Measurements from ENCODE around the gene RYR3.

GRCh38 chr15:33910741-33911140, 600.0 kb downstream of the RYR3 start:
- TF ChIP-seq, protein P1, sequence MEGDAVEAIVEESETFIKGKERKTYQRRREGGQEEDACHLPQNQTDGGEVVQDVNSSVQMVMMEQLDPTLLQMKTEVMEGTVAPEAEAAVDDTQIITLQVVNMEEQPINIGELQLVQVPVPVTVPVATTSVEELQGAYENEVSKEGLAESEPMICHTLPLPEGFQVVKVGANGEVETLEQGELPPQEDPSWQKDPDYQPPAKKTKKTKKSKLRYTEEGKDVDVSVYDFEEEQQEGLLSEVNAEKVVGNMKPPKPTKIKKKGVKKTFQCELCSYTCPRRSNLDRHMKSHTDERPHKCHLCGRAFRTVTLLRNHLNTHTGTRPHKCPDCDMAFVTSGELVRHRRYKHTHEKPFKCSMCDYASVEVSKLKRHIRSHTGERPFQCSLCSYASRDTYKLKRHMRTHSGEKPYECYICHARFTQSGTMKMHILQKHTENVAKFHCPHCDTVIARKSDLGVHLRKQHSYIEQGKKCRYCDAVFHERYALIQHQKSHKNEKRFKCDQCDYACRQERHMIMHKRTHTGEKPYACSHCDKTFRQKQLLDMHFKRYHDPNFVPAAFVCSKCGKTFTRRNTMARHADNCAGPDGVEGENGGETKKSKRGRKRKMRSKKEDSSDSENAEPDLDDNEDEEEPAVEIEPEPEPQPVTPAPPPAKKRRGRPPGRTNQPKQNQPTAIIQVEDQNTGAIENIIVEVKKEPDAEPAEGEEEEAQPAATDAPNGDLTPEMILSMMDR (conservative IDR thresholded peaks at IDR 0.05; ENCODE audit: low read length) = no peak
- no peak for TF ChIP-seq EZH2phosphoT487 (IDR thresholded peaks at IDR 0.05; ENCODE audit: borderline replicate concordance)
